Astrocyte of the spinal cord (primary cell): ENCODE results near the gene EXOC3L1.

Experiments used
- DNase-seq: peaks from one replicate; pipeline ENCODE4 v3.0.0; 2011; ENCODE audit warnings: low read depth, low spot score
- H3K4me3 ChIP-seq: 2 replicates; pipeline ENCODE4 v1.5.1; 2011; ENCODE audit warnings: low read depth, mild to moderate bottlenecking, low read length, moderate library complexity
- CTCF ChIP-seq: IDR thresholded peaks from 2 replicates; pipeline ENCODE4 v1.5.1; 2012; ENCODE audit warnings: low read depth, mild to moderate bottlenecking, low read length, inconsistent platforms
- in situ Hi-C: cut with HindIII; loops from 2 replicates; pipeline ENCODE4 v1.10.0; 2017; ENCODE audit warnings: low sequenced_read_pairs

Gene EXOC3L1

GRCh38 chr16:67185651-67186134 is 4.2 kb downstream of the EXOC3L1 start:
- in situ Hi-C loops = no loop called here
- DNase-seq = no peak
- TF ChIP-seq CTCF = no peak
- no peak overlapping the region for H3K4me3 ChIP-seq

- DNase-seq = peak; percentile 89
- TF ChIP-seq CTCF = peak; percentile 88
- in situ Hi-C loops = no loop called here
- H3K4me3 ChIP-seq = no peak overlapping the region
Observed at GRCh38 chr16:67184995-67185650, 4.8 kb downstream of the EXOC3L1 start.

- peak overlapping the region; percentile 63 for H3K4me3 ChIP-seq
- no peak for TF ChIP-seq CTCF
- DNase-seq = no peak
- in situ Hi-C loops = no loop called here
Observed at GRCh38 chr16:67184453-67184994, 5.4 kb downstream of the EXOC3L1 start.

- in situ Hi-C loops = no loop called here
- peak within 1 kb of the TSS; percentile 63 for H3K4me3 ChIP-seq
- no peak for TF ChIP-seq CTCF
- peak; percentile 98 for DNase-seq
Observed at GRCh38 chr16:67183627-67184452, 6.1 kb downstream of the EXOC3L1 start, which contains the start of gene MATCAP1. TSS of gene MATCAP1 (minus strand) at chr16:67183963. CDS start at chr16:67180610, 3,353 bp downstream.

- in situ Hi-C loops = no loop called here
- peak overlapping the region; percentile 63 for H3K4me3 ChIP-seq
- TF ChIP-seq CTCF = no peak
- no peak for DNase-seq
Observed at GRCh38 chr16:67183284-67183626, 6.7 kb downstream of the EXOC3L1 start.

- DNase-seq = no peak
- in situ Hi-C loops = no loop called here
- no peak for TF ChIP-seq CTCF
- H3K4me3 ChIP-seq = no peak overlapping the region
Observed at GRCh38 chr16:67182288-67182687, 7.6 kb downstream of the EXOC3L1 start.
